Hematopoietic multipotent progenitor cell treated with erythropoietin and hydrocortisone succinate and interleukin-3 and kit ligand, for 6 days (in vitro differentiated cells): ENCODE results near the gene KIAA2012.

Experiments
- DNase-seq: peaks from one replicate; pipeline ENCODE4 v3.0.0-alpha.2; 2015

KIAA2012 gene

GRCh38 chr2:202157211-202157990 is 84.3 kb downstream of the KIAA2012 start:
- no peak for DNase-seq

- DNase-seq: no peak
Observed at GRCh38 chr2:202158796-202159195, 85.7 kb downstream of the KIAA2012 start.

- DNase-seq: no peak
Observed at GRCh38 chr2:202161151-202161835, 88.2 kb downstream of the KIAA2012 start.

GRCh38 chr2:202164411-202164810 is 91.4 kb downstream of the KIAA2012 start:
- DNase-seq: no peak

- DNase-seq: no peak
Observed at GRCh38 chr2:202165208-202165607, 92.2 kb downstream of the KIAA2012 start.

GRCh38 chr2:202165945-202166344 is 92.9 kb downstream of the KIAA2012 start:
- DNase-seq: no peak

DNA sequence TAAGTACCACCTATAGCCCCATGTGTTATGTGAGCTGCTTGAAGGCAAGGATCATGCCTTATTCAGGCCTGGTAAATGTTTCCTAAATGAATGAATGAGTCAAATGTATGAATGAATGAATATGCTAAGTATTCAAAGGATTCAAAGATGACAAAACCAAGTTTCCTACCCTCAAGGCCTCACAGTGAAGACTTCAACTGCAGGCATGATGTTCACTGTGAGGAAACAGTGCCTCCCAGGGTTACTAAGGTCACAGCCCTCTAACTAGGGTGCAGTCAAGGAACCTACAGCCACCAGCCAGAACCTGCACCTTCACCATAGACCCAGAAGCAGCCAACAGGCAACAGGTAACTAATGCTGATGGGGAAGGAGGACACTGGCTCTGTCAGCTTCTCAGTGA is 96.1 kb downstream of the KIAA2012 start:
- DNase-seq: no peak

- DNase-seq: no peak
Observed at GRCh38 chr2:202169832-202170424, 96.9 kb downstream of the KIAA2012 start.

DNA sequence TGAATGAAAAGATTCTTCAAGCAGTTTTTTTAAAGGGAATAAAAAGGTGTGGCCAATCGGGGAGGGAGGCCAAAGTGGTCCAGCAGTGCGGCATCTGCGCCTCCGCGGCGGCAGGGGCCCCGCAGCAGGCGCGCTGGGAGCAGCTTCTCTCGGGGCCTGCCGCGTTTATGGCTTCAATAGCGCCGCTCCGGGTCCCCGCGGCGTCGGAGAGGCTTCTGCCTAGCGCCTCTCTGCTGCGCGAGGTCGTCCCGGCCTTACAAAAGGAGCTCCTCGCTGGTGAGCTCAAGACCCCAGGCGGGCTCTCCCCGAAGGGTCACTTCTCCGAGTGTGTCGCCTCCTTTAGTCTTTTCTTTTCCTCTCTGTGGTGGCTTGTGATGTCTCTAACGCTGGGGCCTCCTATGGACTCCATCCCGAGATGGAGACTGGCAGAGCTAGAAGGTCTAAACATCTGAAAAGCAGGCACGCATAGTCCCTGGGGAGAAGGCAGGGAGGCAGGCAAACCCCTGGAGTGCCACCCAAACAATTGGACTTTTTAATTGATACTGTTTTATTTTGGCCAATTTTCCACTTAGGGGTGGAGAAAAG is 98.3 kb downstream of the KIAA2012 start:
- DNase-seq: peak; percentile 40

DNA sequence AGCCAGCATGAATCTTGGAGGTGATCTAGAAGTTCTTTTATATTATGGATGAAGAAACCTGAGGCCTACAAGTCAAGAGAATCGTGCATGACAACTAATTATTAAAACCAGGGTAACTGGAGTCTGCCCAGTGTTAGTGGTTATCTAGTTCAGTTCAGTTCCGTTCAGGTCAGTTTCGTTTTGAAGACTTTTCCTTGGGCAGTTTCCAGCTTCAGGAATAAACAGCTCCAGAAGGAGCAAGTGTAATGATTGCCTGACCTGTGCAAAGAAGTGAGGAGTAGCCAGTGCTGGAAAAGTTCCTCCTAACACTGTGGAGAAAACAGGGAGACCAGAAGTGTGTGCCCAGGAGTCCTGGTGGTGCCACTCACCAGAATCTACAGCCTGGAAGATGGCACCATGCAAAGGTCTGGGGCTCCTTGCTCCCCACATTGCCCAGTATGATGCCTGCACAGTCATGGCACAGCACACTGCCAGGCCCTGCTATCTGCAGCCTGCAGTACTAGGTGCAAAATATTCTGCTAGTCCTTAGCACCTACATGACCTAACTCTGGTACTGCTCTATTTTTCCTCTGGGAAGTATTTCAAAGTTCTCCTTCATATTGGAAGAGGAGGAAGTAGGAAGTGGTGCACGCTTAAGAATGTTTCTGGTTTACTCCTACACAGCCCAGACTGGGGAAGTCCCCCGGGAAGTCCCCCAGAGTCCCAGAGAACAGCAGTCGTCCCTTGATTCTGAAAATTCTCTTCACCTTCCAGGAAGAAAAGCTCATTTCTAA is 99.6 kb downstream of the KIAA2012 start:
- no peak for DNase-seq

- peak; percentile 89 for DNase-seq
Observed at GRCh38 chr2:202178346-202178958, 105.4 kb downstream of the KIAA2012 start.

- no peak for DNase-seq
Observed at GRCh38 chr2:202184557-202184956, 111.5 kb downstream of the KIAA2012 start.

- no peak for DNase-seq
Observed at GRCh38 chr2:202185156-202185555, 112.1 kb downstream of the KIAA2012 start.

DNA sequence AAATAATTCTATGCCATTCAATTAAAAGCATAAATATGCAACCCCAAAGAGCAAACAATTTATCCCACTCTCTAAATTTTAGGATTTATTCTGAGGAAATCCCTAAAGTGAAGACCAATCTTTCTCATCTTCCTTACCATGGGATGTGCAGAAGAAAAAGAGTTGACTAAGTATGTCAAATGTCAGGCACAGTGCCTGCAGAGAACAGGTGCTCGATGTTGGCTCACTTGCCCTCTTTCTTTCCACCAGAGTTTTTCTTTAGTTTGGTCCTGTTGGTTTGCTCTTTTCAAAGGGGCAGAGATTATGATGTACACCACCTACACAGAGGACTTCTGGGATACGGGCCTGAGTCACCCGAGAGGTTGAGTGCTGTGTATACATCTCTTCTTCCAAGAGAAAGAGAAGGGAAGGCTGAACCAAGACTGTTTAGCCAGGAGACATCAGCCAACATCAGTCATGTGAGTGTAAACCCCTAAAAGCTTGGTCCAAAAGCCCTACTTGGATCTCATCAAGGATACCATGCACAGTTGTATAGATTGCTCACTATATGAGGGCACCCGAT is 113.7 kb downstream of the KIAA2012 start:
- DNase-seq: no peak

- DNase-seq: no peak
Observed at GRCh38 chr2:202187570-202187969, 114.5 kb downstream of the KIAA2012 start.

DNA sequence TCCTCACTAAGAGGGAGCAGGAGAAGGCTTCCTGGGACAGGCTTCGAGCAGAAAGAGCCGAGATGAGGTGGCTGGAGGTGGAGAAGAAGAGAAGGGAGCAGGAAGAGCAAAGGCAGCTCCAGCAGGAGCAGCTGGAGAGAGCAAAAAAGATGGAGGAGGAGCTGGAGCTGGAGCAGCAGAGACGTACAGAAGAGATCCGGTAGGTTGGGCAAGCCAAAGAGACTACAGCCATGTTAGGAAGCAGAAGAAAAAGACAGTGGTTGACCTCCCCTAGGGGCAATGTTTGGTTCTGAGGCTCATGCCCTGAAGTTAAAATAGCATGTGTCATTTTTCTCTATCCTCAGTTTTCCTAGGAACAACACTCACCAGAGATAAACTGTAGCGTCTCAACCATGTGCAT is 120.2 kb downstream of the KIAA2012 start:
- DNase-seq: no peak

DNA sequence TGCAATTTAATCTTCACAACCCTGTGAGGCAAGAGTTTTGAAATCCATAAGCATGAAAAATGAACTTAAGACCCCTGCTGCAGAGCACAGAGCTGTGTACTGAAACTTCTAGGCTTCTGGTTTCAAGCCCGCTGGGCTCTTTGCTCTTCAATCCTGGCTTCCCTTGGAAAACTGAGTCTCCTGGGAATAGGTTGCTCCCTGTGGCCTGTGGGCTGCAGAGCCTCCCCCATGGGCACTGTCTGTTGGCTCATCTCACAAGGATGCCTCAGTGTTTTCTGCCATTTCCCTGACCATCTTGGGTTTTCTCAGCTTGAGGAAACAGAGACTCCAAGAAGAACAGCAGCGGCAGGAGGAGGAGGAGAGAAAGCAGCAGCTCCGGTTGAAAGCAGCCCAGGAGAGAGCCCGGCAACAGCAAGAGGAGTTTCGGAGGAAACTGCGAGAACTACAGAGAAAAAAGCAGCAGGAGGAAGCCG is 120.9 kb downstream of the KIAA2012 start:
- no peak for DNase-seq

DNA sequence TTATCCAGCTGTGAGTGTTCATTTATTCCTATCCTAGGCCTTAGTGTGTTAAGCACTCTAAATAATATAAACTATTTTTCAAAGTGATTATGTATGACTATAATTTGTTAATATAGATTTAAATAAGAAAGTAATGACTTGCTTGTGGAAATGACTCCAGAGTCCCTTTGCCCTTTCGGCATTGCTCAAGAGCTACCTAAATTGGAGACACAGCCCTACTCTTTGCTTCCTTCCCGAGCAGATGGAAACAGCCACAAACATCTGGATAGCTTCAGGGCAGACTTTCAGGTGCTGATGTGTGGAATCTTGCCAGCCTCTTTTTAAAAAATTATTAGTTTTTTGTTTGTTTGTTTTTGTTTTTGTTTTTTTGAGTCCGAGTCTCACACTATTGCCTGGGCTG is 121.4 kb downstream of the KIAA2012 start:
- no peak for DNase-seq

- DNase-seq: peak; percentile 15
Observed at GRCh38 chr2:202196727-202197126, 123.7 kb downstream of the KIAA2012 start.

DNA sequence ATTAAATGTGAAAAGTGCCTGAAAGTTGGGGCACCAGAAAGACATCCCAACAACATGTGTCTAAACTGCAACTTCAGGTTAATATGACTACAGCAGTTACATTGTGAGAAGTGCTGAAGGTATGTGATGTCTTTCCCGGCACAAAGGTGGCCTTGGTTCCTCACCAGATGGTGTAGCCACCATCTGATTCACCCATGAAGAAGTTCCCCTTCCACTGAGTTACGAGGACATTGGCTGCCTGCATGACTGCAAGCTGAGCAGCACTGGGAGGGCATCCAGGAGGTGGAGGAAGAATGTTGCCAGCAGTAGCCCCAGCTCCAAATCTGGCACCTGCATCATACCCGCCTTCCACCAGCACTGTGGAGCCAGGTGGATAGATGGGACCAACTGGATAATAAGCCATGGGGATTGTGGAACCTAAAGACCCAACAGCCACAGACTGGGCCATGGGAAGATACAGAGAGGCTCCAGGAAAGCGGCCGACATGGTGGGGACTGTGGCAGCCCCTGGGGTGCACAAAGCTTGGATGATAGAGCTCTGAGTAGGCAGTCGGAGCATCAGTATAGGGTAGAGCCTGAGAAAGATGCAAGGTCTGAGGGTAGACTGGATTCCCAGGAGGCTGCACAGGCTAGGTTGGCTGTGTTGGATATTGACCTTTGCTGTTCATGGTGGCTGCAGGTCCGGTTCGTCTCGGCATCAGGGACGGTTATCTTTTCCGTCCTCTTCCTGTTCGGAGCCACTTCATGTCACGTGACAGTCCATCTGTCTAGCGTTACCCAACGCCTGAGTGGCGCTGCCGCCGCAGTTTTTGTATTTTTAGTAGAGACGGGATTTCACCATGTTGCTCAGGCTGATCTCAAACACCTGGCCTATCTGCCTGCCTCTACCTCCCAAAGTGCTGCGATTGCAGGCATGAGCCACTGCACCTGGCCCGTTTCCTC is 128.4 kb downstream of the KIAA2012 start:
- no peak for DNase-seq

- no peak for DNase-seq
Observed at GRCh38 chr2:202203348-202203747, 130.3 kb downstream of the KIAA2012 start.
